ENCODE measurements around the gene ADGRD2. TPM values are rescaled to one million over a fixed set of nuclear protein-coding genes. Genes with fewer than 3 reads are reported as not detected.
A peak's percentile ranks its signal among the peaks of the same experiment; 100 is the strongest.

ADGRD2 gene
- polyA plus RNA-seq, 2 of the 4 experiments (the other 2 are of a cell fraction) = not detected

GRCh38 chr9:124478354-124478753 lies 28.1 kb downstream of the ADGRD2 start (continued):
- TF ChIP-seq ATOH8 (CRISPR knock-in tag; IDR thresholded peaks at IDR 0.05; ENCODE audit: low read depth) (no peak), ZSCAN20 (CRISPR knock-in tag; IDR thresholded peaks at IDR 0.05) (no peak), EP300 (IDR thresholded peaks at IDR 0.05) (no peak), HOXA7 (CRISPR knock-in tag; IDR thresholded peaks at IDR 0.05) (no peak)

- Histone ChIP-seq H3K4me3 (no peak overlapping the region), H3K27ac (no peak overlapping the region), H3K9me3 (no peaks in the 10 kb centered on the region), H3K4me2 (no peak overlapping the region), H3K4me1 (peaks cover 7% of the 10 kb centered on the region; the same call in 2 of the 3 replicates)
- TF ChIP-seq ELK1 (IDR thresholded peaks at IDR 0.05; ENCODE audit: low read depth, low read length) = no peak
- TF ChIP-seq NR3C1 (IDR thresholded peaks at IDR 0.05) = no peak
- TF ChIP-seq RNF2 (IDR thresholded peaks at IDR 0.05; ENCODE audit: borderline replicate concordance, low read depth) = no peak
- no peak for TF ChIP-seq BHLHE40 (IDR thresholded peaks at IDR 0.05; ENCODE audit: low read depth, low read length)
- no peak for TF ChIP-seq HMGXB4 (CRISPR knock-in tag; IDR thresholded peaks at IDR 0.05; ENCODE audit: borderline replicate concordance)
- TF ChIP-seq PHF8 (IDR thresholded peaks at IDR 0.05; ENCODE audit: borderline replicate concordance, low read depth) = no peak
- no peak for TF ChIP-seq SREBF2 (IDR thresholded peaks at IDR 0.05)
- TF ChIP-seq FOXS1 (CRISPR knock-in tag; IDR thresholded peaks at IDR 0.05) = no peak
- TF ChIP-seq RAD21 (conservative IDR thresholded peaks at IDR 0.05 in 1 of 2, IDR thresholded peaks at IDR 0.05 in 1 of 2) = no peak
- TF ChIP-seq HDAC2 (IDR thresholded peaks at IDR 0.05) = no peak
- TF ChIP-seq ZNF302 (CRISPR knock-in tag; IDR thresholded peaks at IDR 0.05) = no peak
- TF ChIP-seq EP300 (IDR thresholded peaks at IDR 0.05) = no peak
- TF ChIP-seq GATA3 (IDR thresholded peaks at IDR 0.05; ENCODE audit: borderline replicate concordance) = no peak
- TF ChIP-seq FOSL2 (IDR thresholded peaks at IDR 0.05) = no peak
- TF ChIP-seq FOSL2 (CRISPR knock-in tag; IDR thresholded peaks at IDR 0.05) = no peak
- TF ChIP-seq, protein P1, sequence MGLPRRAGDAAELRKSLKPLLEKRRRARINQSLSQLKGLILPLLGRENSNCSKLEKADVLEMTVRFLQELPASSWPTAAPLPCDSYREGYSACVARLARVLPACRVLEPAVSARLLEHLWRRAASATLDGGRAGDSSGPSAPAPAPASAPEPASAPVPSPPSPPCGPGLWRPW (IDR thresholded peaks at IDR 0.05) = no peak
- TF ChIP-seq MAFK (IDR thresholded peaks at IDR 0.05; ENCODE audit: partially characterized antibody) = no peak
- POLR2A ChIA-PET = no interaction called here
- CTCF ChIA-PET = interaction anchor here (1.1 to 3.3 kb wide), 5 partner anchors 14 to 61 kb away, joined by 3 to 25 read pairs (median 3); no protein-coding TSS in a partner anchor
- WGBS (ENCODE audit: missing lambda C conversion rate) = 89% methylated on average over 16 of the region's 16 CpGs
- DNase-seq (ENCODE audit: low read depth in 1 of 2, low spot score in 1 of 2) (no peak), ATAC-seq (no peak), FAIRE-seq (no peak)
Observed at GRCh38 chr9:124479371-124479770, 29.1 kb downstream of the ADGRD2 start.

DNA sequence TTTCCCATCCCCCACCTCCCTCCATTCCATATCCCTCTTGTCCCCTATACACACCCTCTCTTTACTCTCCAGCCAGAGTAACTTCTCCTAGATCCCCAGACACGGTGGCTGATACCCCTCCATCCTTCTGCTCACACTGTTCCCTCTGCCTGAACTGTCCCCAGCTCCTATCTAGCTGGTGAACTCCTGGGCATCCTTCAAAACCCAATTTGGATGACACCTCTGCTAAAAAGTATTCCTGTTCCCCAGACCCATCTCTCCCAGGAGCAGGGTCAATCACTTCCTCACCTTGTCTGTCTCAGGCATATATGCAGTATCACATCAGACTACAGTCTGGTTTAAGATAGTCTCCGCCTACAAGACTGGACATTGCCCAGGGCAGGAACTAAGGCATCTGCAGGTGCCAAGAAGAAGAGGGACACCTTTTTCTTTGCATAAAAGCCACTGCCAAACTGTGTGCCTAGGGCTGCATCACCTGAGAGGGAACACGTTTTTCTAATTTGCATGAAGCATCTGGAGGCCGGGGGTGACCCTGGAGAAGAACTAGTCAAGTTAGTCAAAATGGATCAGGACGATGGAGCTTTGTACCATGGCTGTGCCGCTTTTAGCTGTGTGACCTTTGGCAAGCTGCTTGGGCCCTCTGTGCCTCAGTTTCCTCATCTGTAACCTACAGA lies 29.8 kb downstream of the ADGRD2 start:
- FAIRE-seq (no peak), DNase-seq (ENCODE audit: low read depth in 1 of 2, low spot score in 1 of 2) (no peak)
- POLR2A ChIA-PET = no interaction called here

More for the DNA sequence above, 29.8 kb downstream of the ADGRD2 start:
- no peaks in the 10 kb centered on the region for H3K9me3 ChIP-seq
- H3K4me2 ChIP-seq = no peak overlapping the region
- H3K4me3 ChIP-seq = no peak overlapping the region
- CTCF ChIA-PET = interaction anchor here (0.6 to 3.3 kb wide), 9 partner anchors 13 to 75 kb away, joined by 3 to 25 read pairs (median 4); partner anchors contain the start of gene PSMB7
- 60% methylated on average over 6 of the region's 6 CpGs for WGBS (ENCODE audit: missing lambda C conversion rate)
- H3K4me1 ChIP-seq = peaks cover 7% of the 10 kb centered on the region; the same call in 2 of the 3 replicates
- TF ChIP-seq HOXB13 (CRISPR knock-in tag; IDR thresholded peaks at IDR 0.05; ENCODE audit: low read depth) = no peak
- ATAC-seq = peak in 1 of 2 experiments; percentile 4; a peak in 3 of 6 replicates
- no peak overlapping the region for H3K27ac ChIP-seq
